GM12878 (cell line): ENCODE measurements around the gene CCDC12. TPM values are rescaled to one million over a fixed set of nuclear protein-coding genes. Genes with fewer than 3 reads are reported as not detected.
A peak's percentile ranks its signal among the peaks of the same experiment; 100 is the strongest.

Experiments used
- ATF7 ChIP-seq: fragments of 450-650 bp; IDR thresholded peaks from 2 replicates; pipeline ENCODE4 v1.6.1; 2016; ENCODE audit warnings: low read depth, mild to moderate bottlenecking
- BHLHE40 ChIP-seq, 2 experiments: fragments of 450-650 bp in 1 of 2; IDR thresholded peaks; 2 replicates each; pipeline ENCODE4 v1.6.1; 2011 to 2017; ENCODE audit warnings: low read depth in 2 of 2, borderline replicate concordance in 1 of 2, improper control_type of control experiment in 1 of 2, low read length in 1 of 2, mild to moderate bottlenecking in 1 of 2
- BRCA1 ChIP-seq: IDR thresholded peaks from 2 replicates; pipeline ENCODE4 v1.6.1; 2011; ENCODE audit warnings: low read depth, low read length, improper control_type of control experiment
- CEBPB ChIP-seq, 2 experiments: fragments of 150-350 bp in 1 of 2; IDR thresholded peaks; 2 replicates each; pipeline ENCODE4 v1.6.1; 2012 to 2014; ENCODE audit warnings: low read depth in 2 of 2, low read length in 2 of 2, borderline replicate concordance in 1 of 2, inconsistent platforms in 1 of 2
- CEBPZ ChIP-seq: fragments of 150-350 bp; IDR thresholded peaks from 2 replicates; pipeline ENCODE4 v1.6.1; 2016; ENCODE audit warnings: low read depth, low read length
- CREB1 ChIP-seq: IDR thresholded peaks from 2 replicates; pipeline ENCODE4 v1.6.1; 2012; ENCODE audit warnings: low read depth, mild to moderate bottlenecking, inconsistent platforms
- CREM ChIP-seq: IDR thresholded peaks from 2 replicates; pipeline ENCODE4 v1.6.1; 2014; ENCODE audit warnings: antibody characterized with exemption, low read depth
- EED ChIP-seq: sonication (generic); IDR thresholded peaks from 2 replicates; pipeline ENCODE4 v1.6.1; 2016; ENCODE audit warnings: antibody characterized with exemption, low read depth
- EZH2 ChIP-seq: IDR thresholded peaks from 2 replicates; pipeline ENCODE4 v1.6.1; 2012; ENCODE audit warnings: low read depth, mild to moderate bottlenecking, control low read depth, inconsistent platforms, low read length, borderline replicate concordance; ENCODE audit not compliant: control insufficient read depth
- FOS ChIP-seq: IDR thresholded peaks from 3 replicates; pipeline ENCODE4 v1.6.1; 2011; ENCODE audit warnings: borderline replicate concordance; ENCODE audit not compliant: insufficient read length; ENCODE audit errors: extremely low read depth
- HSF1 ChIP-seq: fragments of 150-350 bp; IDR thresholded peaks from 2 replicates; pipeline ENCODE4 v1.6.1; 2014; ENCODE audit warnings: mild to moderate bottlenecking, low read depth, low read length
- NFYB ChIP-seq: IDR thresholded peaks from 2 replicates; pipeline ENCODE4 v1.6.1; 2011; ENCODE audit warnings: low read depth, mild to moderate bottlenecking, low read length, improper control_type of control experiment, moderate library complexity; ENCODE audit not compliant: insufficient read depth
- NR2C2 ChIP-seq: IDR thresholded peaks from 2 replicates; pipeline ENCODE4 v1.6.1; 2011; ENCODE audit warnings: borderline replicate concordance, low read depth; ENCODE audit not compliant: control insufficient read depth, insufficient read length
- POLR2AphosphoS2 ChIP-seq: IDR thresholded peaks from 2 replicates; pipeline ENCODE4 v1.6.1; 2011; ENCODE audit warnings: low read depth, mild to moderate bottlenecking, low read length, improper control_type of control experiment, moderate library complexity
- RCOR1 ChIP-seq: conservative IDR thresholded peaks from 2 replicates; pipeline ENCODE4 v1.6.1; 2012; ENCODE audit warnings: low read depth, low read length, improper control_type of control experiment
- SP1 ChIP-seq: IDR thresholded peaks from one replicate; pipeline ENCODE4 v1.6.1; 2011; ENCODE audit warnings: low read depth, low read length
- TAF1 ChIP-seq: IDR thresholded peaks from 2 replicates; pipeline ENCODE4 v1.6.1; 2011; ENCODE audit warnings: mild to moderate bottlenecking, low read depth, low read length, borderline replicate concordance
- TCF7 ChIP-seq: IDR thresholded peaks from 2 replicates; pipeline ENCODE4 v1.6.1; 2014; ENCODE audit warnings: antibody characterized with exemption, borderline replicate concordance
- ZBTB40 ChIP-seq: fragments of 450-650 bp; IDR thresholded peaks from 2 replicates; pipeline ENCODE4 v1.6.1; 2016; ENCODE audit warnings: mild to moderate bottlenecking, moderate library complexity, borderline replicate concordance
- ZNF274 ChIP-seq: IDR thresholded peaks from one replicate; pipeline ENCODE4 v1.8.0; 2011; ENCODE audit not compliant: insufficient read length, insufficient read depth
- polyA plus RNA-seq, 11 experiments: library from polyadenylated mRNA; depleted of rRNA in 4 of 11; unstranded in 6 of 11; stranded (reverse) in 5 of 11; fragments of >200 nt; fragmentation: Nextera tagmentation in 4 of 11; fragmentation: Illumina TruSeq in 1 of 11; extraction: Ambion mirVana in 4 of 11; extraction: Trizol in 1 of 11; gene quantifications; 1 replicate in 1 of 11; 2 replicates in 10 of 11; pipeline versions ENCODE4 v1.2.1 to v1.2.3, GENCODE V29; 2011 to 2016; ENCODE audit warnings: inconsistent platforms in 2 of 11, missing spikeins in 2 of 11, low read depth in 1 of 11
- total RNA-seq, 4 experiments: library from RNA; depleted of rRNA in 3 of 4; stranded (reverse); fragments of >200 nt in 3 of 4; fragmentation: Illumina TruSeq in 1 of 4; extraction: Trizol in 1 of 4; gene quantifications; 2 replicates each; pipeline versions ENCODE4 v1.2.1 to v1.2.3, GENCODE V29; 2013 to 2021

Gene CCDC12
- total and polyA plus RNA-seq, 10 of the 15 experiments (the other 5 are each of a cell fraction or from before 2014, with no cell fraction given): 9.2 to 91.4 (median 61.3) TPM

GRCh38 chr3:46948830-46949671, 27.5 kb downstream of the CCDC12 start (continued):
- TF ChIP-seq HSF1 (no peak), ATF7 (no peak), TAF1 (no peak), POLR2AphosphoS2 (no peak), NFYB (no peak), CEBPB (IDR thresholded peaks at IDR 0.05; ENCODE audit: borderline replicate concordance in 1 of 2, low read depth in 2 of 2, low read length in 2 of 2) (no peak), RCOR1 (no peak), ZNF274 (no peak), NR2C2 (no peak), EED (peak; percentile 55; the same call in 1 of the 2 replicates), CREB1 (no peak), ZBTB40 (no peak), CREM (no peak), CEBPZ (no peak), BHLHE40 (IDR thresholded peaks at IDR 0.05; ENCODE audit: borderline replicate concordance in 1 of 2, low read depth in 2 of 2, low read length in 1 of 2) (no peak), SP1 (no peak), TCF7 (no peak), EZH2 (no peak), BRCA1 (no peak), FOS (no peak)
